Gastroesophageal sphincter (tissue), 4 donors: Measurements from ENCODE around the gene TERB2. TPM values are rescaled to one million over a fixed set of nuclear protein-coding genes. Genes with fewer than 3 reads are reported as not detected.
"Not testable (repeated sequence)": the region's sequence is repeated elsewhere in the genome, so short reads cannot be mapped to it uniquely, and the experiment has no call there.

Source experiments
- ATAC-seq: fragments of 150-250 bp; one replicate; pipeline ENCODE4 v1.9.1; 2016; ENCODE audit warnings: mild to moderate bottlenecking, moderate library complexity
- H3K27ac ChIP-seq, 4 donors: fragments of 200-600 bp; sonication (generic) in 3 of 4; 1 replicate in 3 of 4; 2 replicates in 1 of 4; pipeline ENCODE4 v1.5.1; 2016 to 2019
- H3K27me3 ChIP-seq: fragments of 200-600 bp; sonication (generic); one replicate; pipeline ENCODE4 v1.5.1; 2019
- H3K36me3 ChIP-seq, 2 donors: fragments of 200-600 bp; sonication (generic); one replicate each; pipeline ENCODE4 v1.5.1; 2019; ENCODE audit warnings: control low read depth in 1 of 2
- H3K4me1 ChIP-seq, 3 donors: fragments of 200-600 bp; sonication (generic); 1 replicate in 2 of 3; 2 replicates in 1 of 3; pipeline ENCODE4 v1.5.1; 2016 to 2019; ENCODE audit warnings: control low read depth in 2 of 3
- H3K4me3 ChIP-seq, 2 donors: fragments of 200-600 bp; sonication (generic); one replicate each; pipeline ENCODE4 v1.5.1; 2019; ENCODE audit warnings: mild to moderate bottlenecking in 1 of 2, moderate library complexity in 1 of 2
- H3K9me3 ChIP-seq, 3 donors: fragments of 200-600 bp; sonication (generic); one replicate each; pipeline ENCODE4 v1.5.1; 2017 to 2019; ENCODE audit warnings: control low read depth in 2 of 3
- EP300 ChIP-seq: sonication (generic); formaldehyde crosslinking; IDR thresholded peaks from one replicate; pipeline ENCODE4 v1.6.1; 2017; ENCODE audit warnings: antibody characterized with exemption, mild to moderate bottlenecking
- POLR2A ChIP-seq, 2 donors: fragments of 450-650 bp; IDR thresholded peaks; one replicate each; pipeline ENCODE4 v1.6.1; 2017; ENCODE audit warnings: antibody characterized with exemption in 2 of 2, mild to moderate bottlenecking in 2 of 2, moderate library complexity in 1 of 2
- POLR2AphosphoS5 ChIP-seq: sonication (generic); formaldehyde crosslinking; IDR thresholded peaks from one replicate; pipeline ENCODE4 v1.6.1; 2017; ENCODE audit warnings: antibody characterized with exemption
- WGBS, 2 donors: methylation state at CpG; one replicate each; pipeline ENCODE4 v1.1.5; 2018; ENCODE audit warnings: low coverage in 1 of 2; 5-methylcytosine and 5-hydroxymethylcytosine counted together
- total RNA-seq, 4 donors: library from RNA; depleted of rRNA; stranded (reverse); fragments of >200 nt; gene quantifications; one replicate each; pipeline ENCODE4 v1.1.0, GENCODE V29; 2016
- TF ChIP-seq, protein P1 (sequence below), 4 experiments: fragments of 200-600 bp in 2 of 4; fragments of 450-650 bp in 2 of 4; sonication (generic) in 1 of 4; IDR thresholded peaks; one replicate each; pipeline ENCODE4 v1.5.1; 2017 to 2019; ENCODE audit warnings: antibody characterized with exemption in 4 of 4, mild to moderate bottlenecking in 2 of 4, moderate library complexity in 2 of 4

Gene TERB2
- total RNA-seq, 4 donors from 2014 or later = not detected

DNA sequence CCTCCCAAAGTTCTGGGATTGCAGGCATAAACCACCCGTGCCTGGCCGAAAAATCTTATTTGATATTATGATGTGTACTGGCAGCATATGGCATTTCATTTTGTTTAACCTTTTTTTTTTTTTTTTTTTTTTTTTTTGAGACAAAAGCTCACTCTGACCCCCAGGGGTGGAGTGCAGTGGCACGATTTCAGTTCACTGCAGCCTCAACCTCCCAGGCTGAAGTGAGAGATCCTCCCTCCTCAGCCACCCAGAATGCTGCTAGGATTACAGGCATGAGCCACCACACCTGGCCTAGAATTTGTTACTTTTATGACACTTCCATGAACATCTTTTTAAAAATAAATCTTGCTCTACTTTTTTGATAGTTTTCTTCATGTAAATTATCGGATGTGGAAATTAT is 12.0 kb downstream of the TERB2 start:
- no peaks in the 10 kb centered on the region for H3K9me3 ChIP-seq
- H3K4me3 ChIP-seq = no peak overlapping the region
- no peaks in the 10 kb centered on the region for H3K36me3 ChIP-seq
- TF ChIP-seq POLR2AphosphoS5 = no peak
- TF ChIP-seq POLR2A (IDR thresholded peaks at IDR 0.05) = no peak
- TF ChIP-seq, protein P1, sequence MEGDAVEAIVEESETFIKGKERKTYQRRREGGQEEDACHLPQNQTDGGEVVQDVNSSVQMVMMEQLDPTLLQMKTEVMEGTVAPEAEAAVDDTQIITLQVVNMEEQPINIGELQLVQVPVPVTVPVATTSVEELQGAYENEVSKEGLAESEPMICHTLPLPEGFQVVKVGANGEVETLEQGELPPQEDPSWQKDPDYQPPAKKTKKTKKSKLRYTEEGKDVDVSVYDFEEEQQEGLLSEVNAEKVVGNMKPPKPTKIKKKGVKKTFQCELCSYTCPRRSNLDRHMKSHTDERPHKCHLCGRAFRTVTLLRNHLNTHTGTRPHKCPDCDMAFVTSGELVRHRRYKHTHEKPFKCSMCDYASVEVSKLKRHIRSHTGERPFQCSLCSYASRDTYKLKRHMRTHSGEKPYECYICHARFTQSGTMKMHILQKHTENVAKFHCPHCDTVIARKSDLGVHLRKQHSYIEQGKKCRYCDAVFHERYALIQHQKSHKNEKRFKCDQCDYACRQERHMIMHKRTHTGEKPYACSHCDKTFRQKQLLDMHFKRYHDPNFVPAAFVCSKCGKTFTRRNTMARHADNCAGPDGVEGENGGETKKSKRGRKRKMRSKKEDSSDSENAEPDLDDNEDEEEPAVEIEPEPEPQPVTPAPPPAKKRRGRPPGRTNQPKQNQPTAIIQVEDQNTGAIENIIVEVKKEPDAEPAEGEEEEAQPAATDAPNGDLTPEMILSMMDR (IDR thresholded peaks at IDR 0.05) = no peak
- no peak for TF ChIP-seq EP300
- no peaks in the 10 kb centered on the region for H3K27me3 ChIP-seq
- 52 to 85% methylated on average over 2 to 4 of the region's 4 CpGs for WGBS, 2 donors
- no peaks in the 10 kb centered on the region for H3K4me1 ChIP-seq
- H3K27ac ChIP-seq = no peak overlapping the region
- ATAC-seq = no peak

DNA sequence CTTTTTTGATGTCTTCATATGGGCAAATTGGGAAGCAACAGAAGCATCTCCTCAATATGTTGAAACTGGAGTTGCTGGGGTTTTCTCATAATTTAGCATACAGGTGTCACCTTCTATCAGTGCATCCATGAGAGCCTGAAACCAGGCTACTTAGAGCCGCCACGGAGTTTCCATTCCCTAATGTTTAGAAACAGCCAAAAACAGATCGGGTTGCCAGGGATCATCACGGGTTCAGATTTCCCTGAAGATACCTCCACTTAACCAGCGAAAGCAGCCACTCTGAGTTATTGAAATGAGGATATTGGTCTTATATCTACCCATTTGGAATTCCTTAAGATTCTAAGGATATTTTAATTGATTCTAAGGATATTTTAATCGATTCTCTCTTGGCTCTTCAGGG is 14.5 kb downstream of the TERB2 start:
- Histone ChIP-seq H3K9me3 (no peaks in the 10 kb centered on the region), H3K27me3 (no peaks in the 10 kb centered on the region), H3K4me3 (no peak overlapping the region), H3K36me3 (no peaks in the 10 kb centered on the region), H3K4me1 (no peaks in the 10 kb centered on the region), H3K27ac (no peak overlapping the region)
- TF ChIP-seq POLR2AphosphoS5 = no peak
- TF ChIP-seq EP300 = no peak
- ATAC-seq = no peak
- WGBS, 2 donors = 47 to 78% methylated on average over 3 to 6 of the region's 6 CpGs

- not testable (repeated sequence) for H3K4me3 ChIP-seq, H3K4me1 ChIP-seq, H3K36me3 ChIP-seq, H3K27me3 ChIP-seq, H3K9me3 ChIP-seq, ATAC-seq, H3K27ac ChIP-seq
- WGBS, 2 donors = 90 to 93% methylated on average over 2 to 3 of the region's 3 CpGs
Observed at GRCh38 chr15:44976183-44976582, 19.7 kb downstream of the TERB2 start.

DNA sequence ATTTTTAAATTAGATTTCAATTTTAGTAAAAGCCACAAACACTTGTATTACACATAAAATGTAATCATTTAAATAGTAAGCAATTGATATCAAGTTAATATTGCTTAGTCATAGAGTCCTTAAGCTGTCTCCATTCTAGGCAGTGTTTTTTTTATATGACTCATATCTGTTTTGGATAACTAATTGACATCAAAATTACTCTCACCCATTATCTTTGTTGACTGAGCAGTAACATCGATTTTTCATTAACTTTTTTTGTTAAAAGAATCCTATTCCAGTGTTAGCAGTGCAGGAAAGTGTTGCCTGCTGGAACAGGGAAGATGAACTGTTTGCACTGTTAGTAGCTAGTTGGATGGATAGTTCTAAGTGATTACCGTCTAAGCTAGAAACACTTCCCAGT is 21.3 kb downstream of the TERB2 start:
- not testable (repeated sequence) for ATAC-seq, H3K9me3 ChIP-seq
- 31 to 50% methylated on average over 2 of the region's 2 CpGs for WGBS, 2 donors

DNA sequence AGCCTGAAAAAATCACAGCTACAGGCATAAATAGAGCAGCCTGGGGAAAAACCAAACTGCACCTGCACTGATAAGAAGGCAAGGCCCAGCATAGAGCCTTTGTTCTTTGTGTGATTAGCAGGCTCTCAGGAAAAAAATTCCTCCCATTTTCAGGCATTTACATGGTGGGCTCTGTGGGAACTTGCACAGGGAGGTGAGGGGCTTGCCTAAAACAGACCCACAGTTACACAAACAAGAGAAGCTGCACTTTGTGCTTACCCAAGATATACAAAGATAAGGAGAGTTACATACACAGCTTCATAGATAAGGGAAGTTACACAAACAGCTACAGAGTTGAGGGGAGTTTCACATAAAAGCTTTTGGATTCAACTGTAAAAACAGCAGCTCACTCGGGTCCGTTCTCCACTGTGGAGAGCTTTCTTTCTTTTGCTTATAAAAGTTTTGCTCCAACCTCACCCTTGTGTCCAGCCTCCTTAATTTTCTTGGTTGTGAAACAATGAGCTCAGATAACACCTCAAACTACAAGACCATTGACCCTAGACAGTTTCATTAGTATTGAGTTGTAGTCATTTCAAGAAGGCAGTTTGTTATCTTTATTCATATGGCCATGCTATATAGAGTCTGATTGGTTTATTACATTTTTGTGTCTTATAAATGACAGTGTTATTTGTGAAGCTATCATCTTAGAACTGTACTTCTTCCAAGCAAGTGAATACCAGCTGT is 23.3 kb downstream of the TERB2 start:
- H3K4me3 ChIP-seq, H3K4me1 ChIP-seq, H3K36me3 ChIP-seq, H3K27me3 ChIP-seq, H3K9me3 ChIP-seq, H3K27ac ChIP-seq, ATAC-seq: not testable (repeated sequence)
- WGBS, 2 donors = 57% methylated on average over 2 of the region's 2 CpGs; no CpG with 5 or more reads in 1 of the 2 donors

More for the DNA sequence above, 21.3 kb downstream of the TERB2 start:
- H3K36me3 ChIP-seq, H3K4me3 ChIP-seq, H3K27ac ChIP-seq, H3K4me1 ChIP-seq, H3K27me3 ChIP-seq: not testable (repeated sequence)

- H3K9me3 ChIP-seq, H3K4me3 ChIP-seq, ATAC-seq, H3K4me1 ChIP-seq, H3K27me3 ChIP-seq, H3K36me3 ChIP-seq, H3K27ac ChIP-seq: not testable (repeated sequence)
- WGBS, 2 donors = 13 to 71% methylated on average over 1 of the region's 1 CpG
Observed at GRCh38 chr15:44984144-44984543, 27.7 kb downstream of the TERB2 start.

- not testable (repeated sequence) for H3K4me3 ChIP-seq, H3K27me3 ChIP-seq, H3K4me1 ChIP-seq, ATAC-seq, H3K36me3 ChIP-seq, H3K9me3 ChIP-seq, H3K27ac ChIP-seq
- 29% methylated on average over 2 of the region's 4 CpGs; no CpG with 5 or more reads in 1 of the 2 donors for WGBS, 2 donors
Observed at GRCh38 chr15:44986346-44987055, 30.0 kb downstream of the TERB2 start.

DNA sequence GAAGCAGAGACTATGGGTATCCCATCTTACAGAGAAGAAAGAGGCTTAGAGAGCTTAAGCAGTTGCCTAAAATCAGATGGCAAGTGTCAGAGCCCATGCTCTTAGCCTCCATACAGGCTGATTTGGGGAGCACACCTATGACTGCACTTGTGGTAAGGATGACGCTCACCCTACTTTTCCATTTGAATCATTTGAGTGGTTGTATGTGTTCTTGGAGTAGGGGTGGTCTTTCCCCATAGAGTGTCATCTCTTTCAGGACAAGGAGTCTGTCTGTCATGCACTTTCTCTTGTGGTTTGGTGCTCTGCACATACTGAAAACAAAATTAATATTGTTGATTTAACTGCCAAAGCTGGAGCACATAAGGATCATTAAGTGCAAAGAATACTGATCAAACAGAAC is 31.2 kb downstream of the TERB2 start:
- not testable (repeated sequence) for ATAC-seq, H3K4me1 ChIP-seq, H3K9me3 ChIP-seq, H3K27me3 ChIP-seq, H3K27ac ChIP-seq, H3K4me3 ChIP-seq, H3K36me3 ChIP-seq
- no CpG with 5 or more reads among the region's 1 CpG for WGBS, 2 donors

DNA sequence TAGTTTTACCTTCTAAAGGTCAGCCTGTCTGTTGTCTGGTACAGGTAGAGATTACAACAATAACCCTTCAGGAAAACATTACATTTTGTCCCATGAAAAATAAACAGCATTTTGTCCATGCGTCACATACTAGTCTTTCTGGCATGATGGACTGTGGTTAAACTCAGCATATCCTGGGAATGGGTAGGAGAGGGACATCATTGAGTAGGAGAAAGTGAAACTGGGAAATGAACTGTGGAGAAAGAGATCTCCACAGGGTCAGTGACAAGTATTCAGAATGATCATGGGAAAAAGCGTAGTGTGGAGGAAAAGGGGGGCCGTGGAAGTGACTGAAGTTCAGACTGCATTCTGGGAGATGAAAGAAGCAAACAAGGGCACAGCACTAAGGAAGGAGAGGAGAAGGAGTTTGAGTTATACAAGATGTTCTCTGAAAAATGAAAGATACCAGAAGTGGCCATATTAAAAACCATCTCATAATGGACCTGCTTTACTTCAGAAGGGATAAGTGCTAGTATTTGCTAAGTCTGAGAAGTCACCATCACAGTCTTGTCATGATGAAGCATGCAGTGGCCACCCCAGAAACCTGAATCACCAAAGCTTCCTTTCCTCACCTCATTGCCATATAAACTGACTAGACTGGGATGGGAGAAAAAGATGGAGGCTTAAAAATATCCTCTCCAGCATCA is 31.8 kb downstream of the TERB2 start:
- not testable (repeated sequence) for H3K36me3 ChIP-seq, H3K9me3 ChIP-seq, H3K4me3 ChIP-seq, ATAC-seq, H3K4me1 ChIP-seq, H3K27me3 ChIP-seq, H3K27ac ChIP-seq
- no CpG with 5 or more reads among the region's 3 CpGs for WGBS, 2 donors

DNA sequence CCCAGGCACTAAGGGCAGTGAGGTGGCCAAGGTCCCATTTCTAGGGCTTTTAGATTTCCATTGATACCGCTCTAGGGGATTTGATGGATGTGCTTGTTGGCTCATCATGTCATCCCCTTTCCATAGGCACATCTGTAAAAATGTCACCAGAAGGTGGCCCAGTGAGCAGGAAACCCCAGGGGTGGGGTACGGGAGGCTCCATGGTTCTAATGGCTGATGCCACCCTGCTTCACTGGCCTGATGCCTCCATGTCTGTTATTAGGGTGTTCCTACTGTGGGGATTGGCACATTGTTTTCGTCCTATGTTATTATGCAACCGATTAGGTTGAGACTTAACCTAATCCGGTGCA is 32.4 kb downstream of the TERB2 start:
- H3K4me1 ChIP-seq, H3K36me3 ChIP-seq, H3K27ac ChIP-seq, H3K4me3 ChIP-seq, ATAC-seq, H3K27me3 ChIP-seq, H3K9me3 ChIP-seq: not testable (repeated sequence)
- WGBS, 2 donors = 83 to 100% methylated on average over 2 of the region's 5 CpGs

DNA sequence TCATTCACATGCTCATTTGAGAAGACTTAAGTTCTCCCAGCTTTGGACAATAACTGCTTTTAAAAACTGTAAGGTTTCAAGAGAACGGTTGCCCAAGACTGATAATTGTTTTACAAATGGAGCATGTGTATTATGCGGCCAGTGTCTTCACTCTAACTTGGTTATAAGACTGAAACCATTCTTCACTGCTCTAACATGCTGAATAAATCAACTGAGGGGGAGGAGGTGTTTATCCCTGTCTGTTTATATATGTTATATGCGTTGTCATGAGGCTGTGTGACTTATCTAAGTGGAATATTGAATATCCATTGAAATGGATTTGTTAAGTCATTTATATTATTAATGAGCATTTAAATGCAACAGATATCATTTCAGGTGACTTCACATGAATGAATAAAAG is 41.1 kb downstream of the TERB2 start:
- ATAC-seq, H3K27me3 ChIP-seq, H3K9me3 ChIP-seq, H3K4me1 ChIP-seq, H3K27ac ChIP-seq, H3K4me3 ChIP-seq, H3K36me3 ChIP-seq: not testable (repeated sequence)
- WGBS, 2 donors = 42 to 51% methylated on average over 3 of the region's 3 CpGs
